HG02798 (cell line): ENCODE data around the gene HAT1.

Experiments used
- ATAC-seq: cut with Tn5 transposase; IDR thresholded peaks from one replicate; pipeline ENCODE4 v1.9.1; 2021; ENCODE audit warnings: mild to moderate bottlenecking; ENCODE audit not compliant: unreplicated experiment, poor library complexity

The HAT1 gene

DNA sequence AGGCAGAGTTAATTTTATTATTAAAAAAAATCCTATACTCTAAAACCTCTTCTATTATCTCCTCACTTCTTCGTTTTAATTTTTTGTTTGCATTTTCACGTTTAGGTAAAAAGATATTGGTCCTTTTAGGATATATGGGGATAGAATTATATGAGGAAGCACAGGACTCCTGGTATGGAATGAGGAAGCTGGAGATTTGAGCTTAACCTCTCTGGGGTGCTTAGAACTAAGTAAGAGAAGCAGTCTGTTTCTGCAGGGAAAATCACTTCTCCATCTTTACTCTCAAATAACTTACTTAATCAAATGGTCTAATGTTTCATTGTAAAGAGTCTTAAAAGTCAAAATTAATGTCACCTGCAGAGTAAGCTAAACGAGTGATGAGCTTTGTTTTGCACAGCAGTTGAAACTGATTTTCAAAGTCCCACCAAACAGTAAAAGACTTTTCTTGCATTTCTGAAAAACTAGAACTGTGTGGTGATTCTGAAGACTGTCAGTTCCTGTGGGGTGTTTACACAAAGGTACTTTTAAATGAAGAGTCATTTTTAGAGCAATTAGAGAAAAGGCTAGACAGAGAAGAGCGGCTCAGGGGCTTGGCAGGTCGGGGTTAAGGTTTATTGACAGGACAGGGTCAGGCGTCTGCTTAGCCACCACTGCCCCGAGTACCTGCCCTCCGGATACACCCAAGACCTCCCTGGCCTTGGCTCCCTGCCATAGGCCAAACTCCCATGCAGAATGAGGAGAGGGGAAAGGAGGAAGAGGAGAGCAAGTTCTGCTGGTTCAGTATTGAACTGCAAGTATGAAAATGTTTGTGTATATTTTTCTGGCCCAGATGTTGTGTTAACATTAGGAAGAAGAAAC is 99.0 kb downstream of the HAT1 start:
- no peak for ATAC-seq

DNA sequence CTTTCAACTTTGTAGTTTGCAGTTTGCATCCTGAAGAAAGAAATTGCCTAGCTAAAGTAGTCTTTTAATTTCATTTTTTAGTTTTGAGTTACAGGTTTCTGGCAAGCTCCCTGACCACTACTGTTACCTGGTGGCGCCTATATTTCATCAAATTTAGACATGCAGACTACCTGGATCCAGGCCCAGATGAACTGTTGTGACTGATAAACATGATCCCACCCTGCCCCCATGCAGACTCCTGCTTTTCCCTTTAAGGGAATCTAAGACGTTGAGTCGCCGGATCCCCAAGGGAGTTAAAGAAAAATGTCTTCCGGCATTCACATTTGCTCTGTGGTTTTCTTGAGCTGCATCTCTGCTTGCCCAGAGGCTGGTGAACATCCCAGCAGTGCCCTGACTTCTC is 99.7 kb downstream of the HAT1 start:
- no peak for ATAC-seq

DNA sequence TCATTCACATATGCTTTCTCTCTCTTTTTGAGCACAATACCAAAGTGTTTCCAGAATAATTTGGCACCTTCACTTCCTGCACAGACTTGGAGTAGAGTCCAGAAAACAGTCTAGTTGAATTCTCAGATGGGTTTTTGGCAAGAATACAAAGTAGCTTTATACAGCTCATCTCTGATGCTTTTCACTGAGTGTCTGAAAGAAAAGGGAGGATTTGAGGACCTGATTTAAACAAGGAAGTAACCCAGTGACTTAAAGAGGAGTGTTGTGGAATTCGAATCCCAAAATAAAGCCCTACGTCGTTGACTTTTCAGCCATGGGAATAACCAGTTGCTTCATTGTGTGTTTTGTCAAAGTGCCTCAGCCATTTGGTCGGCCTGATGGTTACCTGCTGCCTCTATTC is 109.3 kb downstream of the HAT1 start:
- no peak for ATAC-seq
